ENCODE data around the gene SOBP. TPM values are rescaled to one million over a fixed set of nuclear protein-coding genes. Genes with fewer than 3 reads are reported as not detected.

Gene SOBP
- total and polyA plus RNA-seq, 2 donors (not counting 3 experiments of a cell fraction or from before 2014, with no cell fraction given) = 0.35 to 6.6 TPM

DNA sequence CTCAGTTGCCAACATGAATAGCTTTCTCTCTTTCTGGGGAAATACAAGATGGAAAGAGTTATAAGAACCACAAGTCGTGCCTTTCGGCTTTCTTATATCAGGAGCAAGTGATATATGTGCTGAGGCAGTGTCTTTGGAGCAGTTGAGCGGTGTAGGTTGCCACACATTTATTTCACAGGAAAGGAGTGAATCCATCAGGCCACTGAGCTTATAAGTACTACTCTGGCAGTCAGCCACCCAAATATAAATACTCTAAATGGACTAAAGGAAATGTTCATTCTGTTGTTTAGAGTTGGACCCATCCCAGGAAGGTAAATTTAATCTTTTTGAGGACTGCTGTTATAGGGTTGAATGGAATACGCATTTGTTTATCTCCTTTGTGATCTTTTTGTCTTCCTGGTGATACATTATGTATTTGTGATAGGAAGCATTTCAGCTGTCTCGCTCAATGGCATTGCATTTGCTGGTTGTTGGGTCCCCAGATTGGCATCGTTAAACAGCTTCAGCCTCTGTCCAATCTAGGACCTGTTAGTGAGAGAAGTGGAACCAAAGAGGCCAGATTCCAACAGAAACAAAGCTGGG lies 139.7 kb downstream of the SOBP start:
- Histone ChIP-seq H3K9ac (replicated peaks; ENCODE audit: extremely low read depth, insufficient read depth, low read length) (no peak overlapping the region), H3K4me3 (replicated peaks in 1 of 3; ENCODE audit: insufficient read depth in 1 of 3, low read depth in 1 of 3, low read length in 3 of 3) (no peak overlapping the region), H3K9me1 (replicated peaks; ENCODE audit: control insufficient read depth, extremely low read depth, insufficient read depth, low read length) (no peaks in the 10 kb centered on the region), H4K20me1 (replicated peaks; ENCODE audit: control insufficient read depth, extremely low read depth, insufficient read depth, low read length) (no peaks in the 10 kb centered on the region), H2AFZ (ENCODE audit: low read depth, low read length) (no peak overlapping the region), H3K27ac (ENCODE audit: insufficient read depth, low read depth, low read length) (no peak overlapping the region), H3K4me2 (ENCODE audit: insufficient read depth, low read length) (no peak overlapping the region), H3K4me1 (ENCODE audit: control insufficient read depth, extremely low read depth, insufficient read depth, low read length) (peaks cover under 1% of the 10 kb centered on the region), H3K36me3 (ENCODE audit: control insufficient read depth in 2 of 2, extremely low read depth in 1 of 2, insufficient read depth in 2 of 2, low read length in 2 of 2) (no peaks in the 10 kb centered on the region), H3K9me3 (replicated peaks; ENCODE audit: control insufficient read depth, insufficient read depth, low read length) (no peaks in the 10 kb centered on the region), H3K27me3 (ENCODE audit: control insufficient read depth in 2 of 2, insufficient read depth in 2 of 2, low read length in 2 of 2) (peaks cover 3 to 6% of the 10 kb centered on the region in 2 experiments), H3K79me2 (ENCODE audit: control insufficient read depth, insufficient read depth, low read length) (no peaks in the 10 kb centered on the region)
- dilution Hi-C loops (cut with MboI; ENCODE audit: extremely low pct_ligation_motif_present, low sequenced_read_pairs) (no loop called here), intact Hi-C loops (cut with micrococcal nuclease) (no loop called here)
- FAIRE-seq (no peak), DNase-seq (ENCODE audit: low read depth, low spot score) (peak; percentile 9)
- BruUV-seq (replicated peaks) = no TSS peak
- TF ChIP-seq POLR2A (IDR thresholded peaks at IDR 0.05; ENCODE audit: low read depth, low read length) (no peak), EZH2 (IDR thresholded peaks at IDR 0.05; ENCODE audit: borderline replicate concordance, low read depth, low read length, severe bottlenecking) (no peak), FOS (IDR thresholded peaks at IDR 0.05; ENCODE audit: borderline replicate concordance, insufficient read depth, low read length) (no peak), MYC (IDR thresholded peaks at IDR 0.05; ENCODE audit: low read depth, low read length) (no peak), GATA2 (IDR thresholded peaks at IDR 0.05; ENCODE audit: insufficient read depth, insufficient read length, low read depth, low read length) (no peak), POLR2AphosphoS5 (IDR thresholded peaks at IDR 0.05; ENCODE audit: insufficient read depth, low read depth, low read length) (no peak), JUN (IDR thresholded peaks at IDR 0.05; ENCODE audit: borderline replicate concordance, insufficient read depth, insufficient read length, low read depth) (no peak)
- TF ChIP-seq, protein P1, sequence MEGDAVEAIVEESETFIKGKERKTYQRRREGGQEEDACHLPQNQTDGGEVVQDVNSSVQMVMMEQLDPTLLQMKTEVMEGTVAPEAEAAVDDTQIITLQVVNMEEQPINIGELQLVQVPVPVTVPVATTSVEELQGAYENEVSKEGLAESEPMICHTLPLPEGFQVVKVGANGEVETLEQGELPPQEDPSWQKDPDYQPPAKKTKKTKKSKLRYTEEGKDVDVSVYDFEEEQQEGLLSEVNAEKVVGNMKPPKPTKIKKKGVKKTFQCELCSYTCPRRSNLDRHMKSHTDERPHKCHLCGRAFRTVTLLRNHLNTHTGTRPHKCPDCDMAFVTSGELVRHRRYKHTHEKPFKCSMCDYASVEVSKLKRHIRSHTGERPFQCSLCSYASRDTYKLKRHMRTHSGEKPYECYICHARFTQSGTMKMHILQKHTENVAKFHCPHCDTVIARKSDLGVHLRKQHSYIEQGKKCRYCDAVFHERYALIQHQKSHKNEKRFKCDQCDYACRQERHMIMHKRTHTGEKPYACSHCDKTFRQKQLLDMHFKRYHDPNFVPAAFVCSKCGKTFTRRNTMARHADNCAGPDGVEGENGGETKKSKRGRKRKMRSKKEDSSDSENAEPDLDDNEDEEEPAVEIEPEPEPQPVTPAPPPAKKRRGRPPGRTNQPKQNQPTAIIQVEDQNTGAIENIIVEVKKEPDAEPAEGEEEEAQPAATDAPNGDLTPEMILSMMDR (IDR thresholded peaks at IDR 0.05; ENCODE audit: extremely low read depth in 1 of 2, insufficient read depth in 1 of 2, low read depth in 1 of 2, low read length in 2 of 2) = no peak
- TF ChIP-seq, protein P2, sequence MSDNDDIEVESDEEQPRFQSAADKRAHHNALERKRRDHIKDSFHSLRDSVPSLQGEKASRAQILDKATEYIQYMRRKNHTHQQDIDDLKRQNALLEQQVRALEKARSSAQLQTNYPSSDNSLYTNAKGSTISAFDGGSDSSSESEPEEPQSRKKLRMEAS (IDR thresholded peaks at IDR 0.05; ENCODE audit: insufficient read depth, insufficient read length) = no peak
- CTCF ChIA-PET = interaction anchor here (1.0 to 1.5 kb wide), 5 partner anchors 8 to 28 kb away, joined by 3 to 4 read pairs (median 3); no protein-coding TSS in a partner anchor
- POLR2A ChIA-PET = no interaction called here
